Spleen (tissue), 7 donors: ENCODE results near the gene NLGN1.

Experiments used
- CTCF ChIP-seq, 11 experiments: fragments of 200-600 bp in 7 of 11; fragments of 450-650 bp in 4 of 11; sonication (generic) in 4 of 11; IDR thresholded peaks in 8 of 11; conservative IDR thresholded peaks in 3 of 11; 1 replicate in 7 of 11; 2 replicates in 4 of 11; pipeline versions ENCODE4 v1.4.0 to v1.8.0; 2016 to 2021; ENCODE audit warnings: antibody characterized with exemption in 11 of 11, inconsistent platforms in 4 of 11, mild to moderate bottlenecking in 1 of 11
- POLR2AphosphoS5 ChIP-seq, 3 donors: sonication (generic); formaldehyde crosslinking; IDR thresholded peaks; one replicate each; pipeline ENCODE4 v1.5.1; 2017; ENCODE audit warnings: antibody characterized with exemption in 3 of 3
- donor health status: DM: no; HTN: no; CAD: no; lungs with moderate emphysema.
- donor health status: DM: no; HTN: no; CAD: no.
- donor health status: DM: no; HTN: no; CAD: no.

- TF ChIP-seq CTCF (IDR thresholded peaks at IDR 0.05 in 8 of 11, conservative IDR thresholded peaks at IDR 0.05 in 3 of 11), result no peak
- TF ChIP-seq POLR2AphosphoS5 (IDR thresholded peaks at IDR 0.05), result no peak
Observed at GRCh38 chr3:173547070-173547469, 149.5 kb downstream of the NLGN1 start.
